HG03060 (cell line): ENCODE results near the gene CTLA4.
A peak's percentile ranks its signal among the peaks of the same experiment; 100 is the strongest.
"Not testable (repeated sequence)": the region's sequence is repeated elsewhere in the genome, so short reads cannot be mapped to it uniquely, and the experiment has no call there.

Experiments
- ATAC-seq: cut with Tn5 transposase; IDR thresholded peaks from one replicate; pipeline ENCODE4 v1.9.1; 2021; ENCODE audit warnings: low read depth, moderate number of reproducible peaks; ENCODE audit not compliant: unreplicated experiment

Gene CTLA4

DNA sequence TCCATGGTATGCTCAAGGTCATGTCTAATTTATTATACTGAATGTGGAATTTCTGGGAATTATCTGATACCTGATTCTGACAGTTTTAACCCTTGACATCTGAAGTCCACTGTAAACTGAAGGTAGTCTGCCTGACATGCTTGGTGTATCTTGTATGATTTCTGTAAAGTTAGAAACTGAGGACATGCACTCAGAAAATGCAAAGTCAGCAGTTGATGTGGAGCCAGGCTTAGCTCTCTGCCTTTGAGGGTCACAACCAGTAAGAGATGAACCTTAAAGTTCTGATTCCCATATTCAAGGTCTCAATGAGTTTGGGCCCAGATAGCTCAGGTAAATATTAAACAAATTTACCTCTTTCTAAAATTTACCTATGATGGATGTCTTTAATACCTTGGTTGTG lies 12.3 kb upstream of the CTLA4 start:
- no peak for ATAC-seq

DNA sequence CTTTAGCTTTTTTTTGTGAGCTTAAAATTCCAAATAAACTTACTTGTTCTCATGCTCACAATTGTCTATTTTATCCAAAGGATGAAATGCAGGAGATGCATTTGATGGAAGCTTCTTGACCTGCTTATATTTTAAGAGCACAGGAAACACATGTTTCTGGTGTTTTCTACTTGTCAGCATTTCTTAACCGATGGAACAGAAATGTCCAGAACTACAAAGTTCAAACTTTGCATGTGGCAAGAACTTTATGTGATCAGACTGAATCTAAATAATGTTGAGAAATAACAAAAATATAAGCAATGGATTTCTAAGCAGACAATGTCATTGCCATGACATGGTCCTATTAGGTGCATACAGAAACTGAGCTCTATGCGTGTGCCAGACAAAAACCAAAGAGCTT lies 9.9 kb upstream of the CTLA4 start:
- no peak for ATAC-seq

- ATAC-seq = no peak
Observed at GRCh38 chr2:203858176-203858575, 9.4 kb upstream of the CTLA4 start.

DNA sequence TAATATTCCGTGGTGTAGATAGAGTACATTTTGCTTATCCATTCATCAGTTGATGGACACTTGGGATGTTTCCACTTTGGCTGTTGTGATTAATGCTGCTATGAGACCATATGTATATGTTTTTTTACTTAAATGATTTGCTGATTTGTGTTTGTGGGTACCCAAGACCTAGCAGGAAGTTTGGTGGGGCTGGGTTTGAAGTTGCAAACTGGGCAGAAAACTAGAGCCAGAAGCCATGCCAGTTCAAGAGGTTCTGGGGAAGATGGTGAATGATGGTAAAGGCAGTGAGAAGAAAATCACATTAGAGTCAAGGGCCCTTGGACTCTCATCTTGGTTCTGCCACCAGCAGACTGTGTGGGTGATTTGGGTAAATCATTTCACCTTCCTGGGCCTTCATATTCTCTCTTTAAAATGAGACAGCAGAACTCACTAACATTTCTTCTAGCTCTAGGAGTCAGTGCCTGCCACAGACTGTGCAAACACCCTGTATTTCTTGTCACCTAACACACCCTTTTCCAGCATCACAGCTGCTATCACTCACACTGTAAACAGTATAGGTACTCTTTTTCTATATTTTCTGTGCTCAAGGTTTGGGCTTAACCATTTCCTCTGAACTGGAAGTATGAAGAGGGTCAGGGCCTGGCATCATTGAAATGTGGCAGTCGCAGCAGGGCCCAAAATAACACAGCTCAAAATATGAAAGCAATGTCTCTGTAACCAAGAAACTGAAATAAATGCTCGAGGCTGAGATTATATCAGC lies 8.4 kb upstream of the CTLA4 start:
- no peak for ATAC-seq

GRCh38 chr2:203861197-203861596 lies 6.4 kb upstream of the CTLA4 start:
- no peak for ATAC-seq

- ATAC-seq = no peak
Observed at GRCh38 chr2:203861607-203862006, 6.0 kb upstream of the CTLA4 start.

DNA sequence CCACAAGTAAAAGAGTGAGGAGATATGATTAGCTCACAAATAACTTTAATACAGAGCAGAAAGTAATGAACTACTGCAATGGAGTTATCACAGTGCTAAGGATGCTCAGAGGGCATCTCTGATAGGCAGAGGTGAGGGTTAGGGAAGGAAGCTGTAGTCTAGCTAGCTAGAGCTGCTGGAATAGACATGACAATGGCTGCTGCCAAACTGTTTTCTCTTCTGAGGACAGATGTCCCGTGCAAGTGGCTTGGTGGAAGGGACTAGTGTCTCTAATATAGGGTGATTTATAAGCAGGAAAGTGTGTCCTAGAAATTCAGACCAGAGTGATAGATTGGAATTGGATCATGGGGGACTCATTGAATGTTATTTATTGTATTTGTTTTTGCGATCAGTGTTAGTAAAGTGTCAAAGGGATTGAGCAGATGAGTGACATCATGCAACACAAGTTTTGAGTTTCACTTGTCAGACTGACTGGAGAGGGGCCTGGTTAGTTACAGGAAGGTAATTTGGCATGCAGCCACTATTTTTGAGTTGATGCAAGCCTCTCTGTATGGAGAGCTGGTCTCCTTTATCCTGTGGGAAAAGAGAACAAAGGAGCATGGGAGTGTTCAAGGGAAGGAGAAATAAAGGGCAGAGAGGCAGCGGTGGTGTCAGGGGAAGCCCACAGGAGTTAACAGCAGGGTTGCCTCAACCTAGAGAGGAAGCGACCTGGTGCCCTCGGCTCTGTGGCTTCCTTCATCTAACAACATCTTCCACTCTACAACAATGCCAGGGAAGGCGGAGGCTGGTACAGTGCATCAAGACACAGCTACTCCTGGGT lies 1.9 kb downstream of the CTLA4 start:
- ATAC-seq = no peak

- no peak for ATAC-seq
Observed at GRCh38 chr2:203870481-203870880, 2.9 kb downstream of the CTLA4 start.

GRCh38 chr2:203870941-203871340 lies 3.4 kb downstream of the CTLA4 start:
- ATAC-seq = no peak

DNA sequence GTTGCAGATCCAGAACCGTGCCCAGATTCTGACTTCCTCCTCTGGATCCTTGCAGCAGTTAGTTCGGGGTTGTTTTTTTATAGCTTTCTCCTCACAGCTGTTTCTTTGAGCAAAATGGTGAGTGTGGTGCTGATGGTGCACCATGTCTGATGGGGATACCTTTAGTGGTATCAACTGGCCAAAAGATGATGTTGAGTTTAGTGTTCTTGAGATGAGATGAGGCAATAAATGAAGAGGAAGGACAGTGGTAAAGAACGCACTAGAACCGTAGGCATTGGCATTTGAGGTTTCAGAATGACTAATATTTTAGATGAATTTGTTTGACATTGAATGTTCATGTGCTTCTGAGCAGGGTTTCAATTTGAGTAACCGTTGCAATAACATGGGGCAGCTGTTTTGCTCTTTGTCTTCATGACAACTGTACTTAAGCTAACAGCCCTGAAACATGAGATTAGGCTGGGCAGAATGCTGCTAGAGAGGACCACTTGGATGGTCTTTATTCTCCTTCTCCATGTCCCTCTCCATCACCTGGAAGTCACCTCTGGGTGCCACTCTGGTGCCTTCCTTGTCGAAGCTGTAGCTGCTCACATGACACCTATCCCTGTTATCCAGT lies 3.9 kb downstream of the CTLA4 start:
- ATAC-seq = peak; percentile 96

GRCh38 chr2:203873461-203873860 lies 5.9 kb downstream of the CTLA4 start:
- no peak for ATAC-seq

DNA sequence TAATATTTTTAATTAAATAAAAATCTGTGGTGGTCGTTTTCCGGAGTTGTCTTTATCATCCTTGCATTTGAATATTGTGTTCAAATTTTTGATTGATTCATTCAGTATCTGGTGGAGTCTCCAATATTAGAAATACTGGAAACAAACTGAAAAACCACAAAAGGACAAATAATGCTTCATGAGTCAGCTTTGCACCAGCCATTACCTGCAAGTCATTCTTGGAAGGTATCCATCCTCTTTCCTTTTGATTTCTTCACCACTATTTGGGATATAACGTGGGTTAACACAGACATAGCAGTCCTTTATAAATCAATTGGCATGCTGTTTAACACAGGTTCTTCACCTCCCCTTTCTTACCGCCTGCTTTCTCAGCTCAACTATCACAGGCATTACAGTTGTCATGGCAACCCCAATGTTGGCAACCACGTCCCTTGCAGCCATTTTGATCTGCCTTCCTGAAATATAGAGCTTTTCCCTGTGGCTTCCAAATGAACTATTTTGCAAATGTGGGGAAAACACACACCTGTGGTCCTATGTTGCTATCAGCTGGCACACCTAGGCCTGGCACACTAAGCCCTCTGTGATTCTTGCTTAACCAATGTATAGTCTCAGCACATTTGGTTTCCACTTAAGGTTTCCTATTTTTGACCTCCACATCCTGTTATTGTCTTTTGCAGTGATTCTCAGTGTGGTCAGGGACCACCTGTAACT lies 6.5 kb downstream of the CTLA4 start:
- ATAC-seq = no peak

DNA sequence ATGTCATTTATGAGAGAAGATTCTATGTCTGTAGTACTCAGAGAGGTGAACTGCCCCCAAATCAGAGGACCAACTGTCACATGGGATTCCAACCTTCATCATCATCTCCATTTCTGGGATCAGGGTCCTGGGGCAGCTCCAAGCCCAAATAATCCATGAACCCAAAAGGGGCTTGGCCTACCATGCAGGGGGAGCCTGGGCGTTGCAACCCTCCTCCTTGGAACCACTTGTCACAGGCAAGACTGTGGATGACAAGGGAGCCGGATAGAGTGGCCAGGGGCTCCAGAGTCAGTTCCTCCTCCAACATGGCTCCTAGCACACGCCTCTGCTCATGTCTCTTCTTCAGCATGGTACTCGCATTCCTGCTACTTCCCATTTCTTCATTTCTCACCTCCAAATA lies 7.9 kb downstream of the CTLA4 start:
- ATAC-seq = no peak

DNA sequence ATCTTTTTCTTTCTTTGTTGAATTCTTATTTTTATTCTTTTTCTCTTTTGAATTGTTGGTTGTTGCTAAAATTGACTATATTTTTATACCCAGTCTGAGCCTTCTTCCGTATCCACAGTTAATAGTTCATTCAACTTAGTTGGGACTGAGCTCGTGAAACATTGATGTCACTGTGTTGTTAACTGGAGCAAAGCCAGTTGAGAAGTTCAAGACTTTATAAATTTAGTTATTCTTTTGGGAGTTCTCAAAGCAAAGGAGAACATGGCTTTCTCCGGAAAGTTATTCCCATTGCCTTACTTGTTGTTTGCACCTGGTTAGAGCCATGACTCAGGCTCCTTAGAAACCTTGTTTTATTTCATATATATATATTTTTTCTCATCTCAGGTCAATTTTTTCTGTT lies 8.8 kb downstream of the CTLA4 start:
- no peak for ATAC-seq

GRCh38 chr2:203878063-203878462 lies 10.5 kb downstream of the CTLA4 start:
- no peak for ATAC-seq

GRCh38 chr2:203880557-203881125 lies 13.1 kb downstream of the CTLA4 start:
- no peak for ATAC-seq

GRCh38 chr2:203881185-203881584 lies 13.6 kb downstream of the CTLA4 start:
- ATAC-seq = not testable (repeated sequence)

DNA sequence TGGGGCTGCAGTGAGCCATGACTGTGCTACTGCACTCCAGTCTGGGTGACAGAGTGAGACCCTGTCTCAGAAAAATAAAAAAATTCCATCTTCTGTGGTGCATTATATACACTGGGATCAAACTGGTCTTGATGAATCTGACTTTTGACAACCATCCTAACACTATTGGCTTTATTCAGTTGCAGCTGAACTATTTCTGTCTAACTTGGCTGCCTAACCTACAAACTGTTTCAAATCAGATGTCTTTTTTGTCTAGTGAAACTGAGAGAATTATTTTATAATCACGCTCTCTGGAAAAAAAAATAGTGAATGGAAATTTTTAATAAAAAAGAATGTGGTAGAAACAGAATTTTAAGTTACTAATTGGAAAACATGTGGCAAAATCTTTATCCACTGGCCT lies 15.0 kb downstream of the CTLA4 start:
- no peak for ATAC-seq

DNA sequence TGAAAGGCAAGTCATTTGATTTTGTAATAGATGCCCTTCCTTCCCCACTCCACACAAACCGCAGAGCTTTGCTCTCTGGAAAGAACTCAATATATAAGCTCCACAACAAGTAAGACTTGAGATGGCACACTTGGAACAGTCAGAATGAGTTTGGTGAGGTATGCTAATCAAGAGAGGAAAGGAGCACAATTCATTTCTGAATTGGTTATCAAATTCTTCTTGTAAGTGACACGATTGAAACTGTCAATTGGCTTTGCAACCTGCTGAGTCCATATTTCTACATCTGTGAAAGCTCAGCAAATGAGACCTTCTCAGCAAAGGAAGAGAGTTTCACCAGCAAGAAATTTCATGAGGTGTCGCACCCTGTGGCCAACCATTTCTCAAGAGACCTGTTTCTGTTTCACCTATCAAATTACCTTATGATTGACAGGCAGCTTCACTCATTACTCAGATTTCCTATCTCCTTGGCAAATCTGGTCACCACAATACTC lies 19.1 kb downstream of the CTLA4 start:
- no peak for ATAC-seq

DNA sequence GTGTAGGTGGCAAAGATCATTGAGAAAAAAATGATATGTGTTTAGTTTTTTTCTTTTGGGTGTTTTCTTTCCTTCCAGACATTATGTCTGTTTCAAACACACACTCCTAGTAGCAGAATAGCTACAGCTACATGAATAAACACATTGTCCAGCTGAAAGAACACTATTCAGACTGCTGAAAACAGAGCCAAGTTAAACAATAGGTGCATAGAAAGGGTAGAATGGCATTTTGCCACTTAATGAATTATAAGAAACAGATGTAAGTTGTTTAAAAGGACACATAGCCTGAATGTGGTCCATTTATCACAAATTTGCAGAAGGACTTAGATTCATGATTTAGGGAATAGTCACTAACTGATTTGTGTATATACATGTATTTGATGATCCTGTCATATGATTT lies 20.1 kb downstream of the CTLA4 start:
- ATAC-seq = no peak
